ENCODE measurements around the gene MPP3. TPM values are rescaled to one million over a fixed set of nuclear protein-coding genes. Genes with fewer than 3 reads are reported as not detected.
A peak's percentile ranks its signal among the peaks of the same experiment; 100 is the strongest.

The MPP3 gene
- total and polyA plus RNA-seq, 9 of the 15 experiments (the other 6 are each of a cell fraction or from before 2014, with no cell fraction given): 0.41 to 10.4 (median 4.5) TPM

DNA sequence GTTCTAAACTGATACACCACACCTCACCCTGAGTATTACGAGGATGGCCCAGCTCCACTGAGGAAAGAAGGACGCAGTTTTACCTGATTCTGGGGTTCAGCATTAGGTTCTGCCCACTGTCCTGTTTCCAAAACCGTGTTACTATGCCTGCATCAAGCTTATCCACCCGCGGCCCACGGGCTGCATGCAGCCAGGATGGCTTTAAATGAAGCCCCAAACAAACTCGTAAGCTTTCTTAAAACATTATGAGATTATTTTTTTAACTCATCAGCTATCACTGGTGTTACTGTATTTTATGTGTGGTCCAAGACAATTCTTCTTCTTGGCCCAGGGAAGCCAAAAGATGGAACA lies 10.0 kb upstream of the MPP3 start:
- Histone ChIP-seq H3K79me2 (ENCODE audit: control insufficient read depth, insufficient read depth, low read length) (no peaks in the 10 kb centered on the region), H3K9me1 (ENCODE audit: control insufficient read depth, insufficient read depth, low read length) (no peaks in the 10 kb centered on the region), H3K4me2 (ENCODE audit: insufficient read depth, low read length) (peak overlapping the region; percentile 68), H3K36me3 (ENCODE audit: control insufficient read depth, insufficient read depth, low read length) (no peaks in the 10 kb centered on the region), H3K9me3 (replicated peaks; ENCODE audit: control insufficient read depth, insufficient read depth, low read depth, low read length) (no peaks in the 10 kb centered on the region), H3K27me3 (ENCODE audit: control insufficient read depth in 2 of 2, insufficient read depth in 2 of 2, low read length in 2 of 2) (peaks cover 0 to under 1% of the 10 kb centered on the region in 2 experiments; a peak in 1 of 5 replicates), H2AFZ (ENCODE audit: low read depth, low read length) (peak overlapping the region; percentile 68), H3K4me3 (no peak overlapping the region), H4K20me1 (replicated peaks; ENCODE audit: control insufficient read depth, insufficient read depth, low read length) (no peaks in the 10 kb centered on the region; the same call in 1 of the 2 replicates), H3K9ac (ENCODE audit: insufficient read depth in 1 of 2, low read depth in 2 of 2, low read length in 2 of 2) (no peak overlapping the region), H3K27ac (ENCODE audit: extremely low read depth, low read depth, low read length) (no peak overlapping the region), H3K4me1 (replicated peaks in 1 of 2; ENCODE audit: control insufficient read depth in 2 of 2, insufficient read depth in 2 of 2, low read length in 2 of 2) (peaks cover 16 to 22% of the 10 kb centered on the region in 2 experiments)
- WGBS (ENCODE audit: insufficient coverage, low coverage, missing lambda C conversion rate): 3% methylated on average over 7 of the region's 7 CpGs
- intact Hi-C loops (cut with micrococcal nuclease) (loop anchor here (10.0 kb wide), 1 partner anchor 148 kb away; no protein-coding TSS in a partner anchor), in situ Hi-C loops (cut with MboI) (no loop called here)
- no peak for DNase-seq (ENCODE audit: extremely low read depth in 1 of 4, low spot score in 3 of 4)
- ChIA-PET POLR2A (interaction anchor here (0.7 to 1.0 kb wide), 2 partner anchors 9 to 30 kb away, joined by 3 to 4 read pairs; no protein-coding TSS in a partner anchor), CTCF (ENCODE audit: low intra/inter-chr PET ratio) (interaction anchor here (0.7 kb wide), 1 partner anchor 147 kb away, joined by 8 read pairs; no protein-coding TSS in a partner anchor)
- BruUV-seq (replicated peaks): no TSS peak
- FAIRE-seq: no peak
- ATAC-seq: no peak
- no peak for TF ChIP-seq POLR2AphosphoS2 (IDR thresholded peaks at IDR 0.05; ENCODE audit: low read length)
- TF ChIP-seq TGIF2 (CRISPR knock-in tag; IDR thresholded peaks at IDR 0.05): no peak
- no peak for TF ChIP-seq GATAD2B (IDR thresholded peaks at IDR 0.05; ENCODE audit: borderline replicate concordance)
- no peak for TF ChIP-seq ADNP (tag; IDR thresholded peaks at IDR 0.05)
- no peak for TF ChIP-seq KLF10 (CRISPR knock-in tag; IDR thresholded peaks at IDR 0.05)
- no peak for TF ChIP-seq POLR3A (IDR thresholded peaks at IDR 0.05; ENCODE audit: borderline replicate concordance, extremely low read depth, insufficient read depth, insufficient read length)
- TF ChIP-seq PCBP2 (IDR thresholded peaks at IDR 0.05; ENCODE audit: low read depth, low read length, poor library complexity, severe bottlenecking): no peak
- TF ChIP-seq CHD4 (IDR thresholded peaks at IDR 0.05; ENCODE audit: insufficient read depth, insufficient replicate concordance, low read depth, low read length, poor library complexity, severe bottlenecking): no peak

All from K562 (cell line).